ENCODE data around the gene WNT7B.

The WNT7B gene

DNA sequence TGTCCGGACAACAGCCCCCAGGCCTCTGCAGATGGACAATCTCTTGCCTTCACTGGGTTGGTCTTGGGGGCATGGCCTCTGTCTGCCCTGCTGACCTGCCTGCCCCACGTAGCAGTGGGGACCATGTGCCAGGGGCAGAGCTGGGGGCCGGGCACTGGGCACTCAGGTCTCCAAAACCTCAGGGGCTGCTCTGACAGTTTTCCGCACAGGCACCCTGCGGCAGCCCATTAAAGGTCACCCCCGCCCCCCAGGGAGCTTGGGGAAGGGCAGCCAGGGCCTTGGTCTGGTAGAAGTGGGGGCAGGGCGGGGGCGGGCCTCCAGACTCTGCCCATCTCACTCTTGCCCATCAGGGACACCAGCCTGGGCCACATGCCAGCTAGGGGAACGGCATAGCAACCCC is 49.9 kb downstream of the WNT7B start:
- no peak for DNase-seq (ENCODE audit: low read depth)

DNA sequence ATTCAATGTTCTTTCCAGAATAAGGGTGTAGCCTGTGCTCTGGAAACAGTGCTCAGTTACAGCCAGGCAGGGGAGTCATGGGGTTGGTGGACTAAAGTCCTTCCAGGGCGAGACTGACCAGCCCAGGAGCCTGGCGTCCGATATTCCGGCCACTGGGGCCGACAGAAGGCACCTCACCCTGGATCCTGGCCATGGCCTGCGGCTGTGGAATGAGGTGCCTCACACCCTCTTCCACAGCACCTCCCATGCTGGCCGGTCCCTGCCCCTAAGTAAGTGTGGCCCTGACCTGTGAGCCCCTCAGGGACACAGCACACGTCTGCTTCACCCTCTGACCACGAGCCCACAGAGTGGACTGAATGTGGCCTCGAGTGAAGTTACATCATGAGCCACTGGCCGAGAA is 50.5 kb downstream of the WNT7B start:
- DNase-seq (ENCODE audit: low read depth), result no peak

- no peak for DNase-seq (ENCODE audit: low read depth)
Observed at GRCh38 chr22:45925811-45926351, 51.1 kb downstream of the WNT7B start.

GRCh38 chr22:45923835-45924234 is 53.1 kb downstream of the WNT7B start:
- DNase-seq (ENCODE audit: low read depth), result no peak

- DNase-seq (ENCODE audit: low read depth), result no peak
Observed at GRCh38 chr22:45923212-45923611, 53.8 kb downstream of the WNT7B start.

GRCh38 chr22:45922661-45923060 is 54.3 kb downstream of the WNT7B start:
- DNase-seq (ENCODE audit: low read depth), result no peak

- DNase-seq (ENCODE audit: low read depth), result no peak
Observed at GRCh38 chr22:45922256-45922655, 54.7 kb downstream of the WNT7B start.

DNA sequence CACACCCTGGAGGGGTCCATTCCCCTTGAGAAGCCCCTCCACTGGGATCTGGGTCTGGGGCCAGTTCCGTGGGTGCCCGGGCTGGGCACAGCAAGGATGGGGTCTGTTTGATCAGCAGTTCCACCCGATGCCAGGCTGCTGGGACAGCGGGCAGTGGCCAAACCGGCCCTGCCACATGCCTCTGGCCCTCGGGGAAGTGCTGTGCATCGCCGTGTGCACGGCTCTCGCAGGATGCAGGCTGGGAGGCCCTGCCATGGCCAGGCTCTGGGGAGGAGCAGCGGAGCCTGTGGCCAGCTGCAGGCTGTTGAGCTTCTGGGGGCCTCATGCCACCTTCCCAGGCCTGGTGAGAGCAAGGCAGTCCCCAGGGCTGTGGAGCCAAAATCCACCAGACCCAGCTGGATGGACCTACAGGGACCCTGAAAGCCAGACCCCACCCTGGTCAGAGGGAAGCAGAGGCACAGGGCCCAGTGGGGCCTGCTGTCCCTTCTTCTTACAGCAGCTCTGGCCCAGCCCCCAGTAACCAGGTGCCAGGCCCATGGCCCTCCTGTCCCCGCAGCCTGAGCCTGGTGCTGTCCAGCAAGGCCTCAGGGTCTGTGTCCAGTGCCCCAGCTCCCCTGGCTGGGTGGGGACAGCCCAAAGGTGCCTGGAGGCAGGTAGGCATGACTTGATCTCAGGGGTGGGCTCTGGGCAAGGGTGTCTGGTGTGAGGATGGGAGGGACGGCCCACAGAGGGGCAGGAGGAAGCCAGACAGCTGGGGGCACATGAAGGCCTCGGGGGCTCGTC is 57.3 kb downstream of the WNT7B start:
- no peak for DNase-seq (ENCODE audit: low read depth)

DNA sequence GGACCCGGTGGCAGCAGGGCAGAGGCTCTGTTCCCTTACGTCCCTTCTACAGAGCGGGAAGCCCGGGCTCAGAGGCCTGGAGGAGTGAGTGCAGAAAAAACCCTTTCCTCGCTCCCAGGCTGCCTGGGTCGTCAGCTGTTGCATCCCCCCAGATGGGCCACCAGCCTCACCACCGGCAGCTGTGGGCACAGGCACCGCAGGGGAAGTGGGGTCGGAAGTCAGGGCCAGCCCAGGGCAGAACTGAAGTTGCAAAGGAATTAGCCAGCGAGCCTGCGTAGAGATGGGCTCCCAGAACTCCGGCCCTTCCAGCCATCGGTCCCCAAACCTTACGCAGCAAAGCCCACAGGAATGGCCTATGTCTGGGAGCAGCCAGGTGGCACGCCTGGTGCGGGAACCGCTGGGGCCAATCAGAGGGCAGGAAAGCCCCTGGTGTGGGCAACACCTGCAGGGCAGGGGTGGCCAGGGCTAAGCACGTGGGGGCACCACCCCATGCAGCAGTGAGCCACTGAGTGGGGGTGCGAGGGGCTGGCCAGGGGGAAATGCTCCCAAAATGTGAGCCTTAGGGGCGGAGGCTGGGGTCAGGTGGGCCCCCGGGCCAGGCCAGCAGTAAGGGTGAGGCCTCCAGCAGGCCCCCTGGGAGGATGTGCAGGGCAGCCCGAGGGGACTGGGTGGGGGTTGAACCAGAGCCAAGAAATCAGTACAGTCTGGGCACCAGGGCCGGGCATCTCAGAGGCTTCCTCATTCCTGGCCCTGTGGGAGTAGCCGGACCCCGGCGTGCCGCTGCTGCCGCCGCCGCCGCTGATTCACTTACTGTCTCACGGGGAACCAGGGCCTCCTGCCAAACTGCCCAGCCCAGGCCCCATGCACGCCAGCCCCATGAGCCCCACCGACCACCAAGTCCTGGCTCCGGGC is 58.2 kb downstream of the WNT7B start:
- DNase-seq (ENCODE audit: low read depth), result no peak

GRCh38 chr22:45917700-45918458 is 59.1 kb downstream of the WNT7B start:
- no peak for DNase-seq (ENCODE audit: low read depth)

DNA sequence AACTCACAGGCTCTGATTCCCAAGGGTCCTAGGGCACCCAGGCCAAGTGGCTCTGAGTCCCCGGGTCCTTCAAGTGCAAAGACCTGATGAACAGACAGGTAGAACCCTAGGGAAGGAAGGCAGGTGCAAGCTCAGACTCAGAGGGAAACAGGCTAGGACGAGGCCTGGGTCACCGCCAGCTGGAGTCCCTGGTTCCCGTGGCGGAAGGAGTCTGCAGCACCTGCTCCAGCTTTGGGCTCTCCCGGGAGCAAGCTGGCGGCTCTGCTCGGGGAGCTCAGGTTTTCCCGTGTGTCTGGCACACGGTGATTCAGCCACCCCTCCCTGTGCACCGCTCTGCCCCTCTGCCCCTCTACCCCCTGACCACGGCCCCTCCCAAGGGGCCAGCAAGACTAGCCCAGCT is 59.8 kb downstream of the WNT7B start:
- DNase-seq (ENCODE audit: low read depth), result no peak

DNA sequence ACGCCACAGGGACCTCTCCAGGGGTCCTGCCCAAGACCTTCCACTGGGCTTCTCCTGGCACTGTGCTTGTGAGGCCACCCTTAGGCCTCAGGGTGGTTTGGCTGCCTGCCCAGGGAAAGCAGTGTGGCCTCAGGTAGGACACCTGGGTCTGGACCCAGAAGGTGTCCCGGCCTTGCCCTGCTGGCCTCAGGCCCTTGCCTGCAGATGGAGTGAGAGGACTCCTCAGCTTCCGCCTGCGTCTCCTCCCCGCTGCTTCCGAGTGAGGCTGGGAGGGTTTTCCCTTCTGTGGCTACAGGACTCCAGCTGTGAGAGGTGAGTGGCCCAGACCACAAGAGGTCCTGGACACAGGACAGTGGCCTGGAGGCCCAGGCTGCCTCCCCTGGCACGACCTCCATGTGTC is 60.4 kb downstream of the WNT7B start:
- DNase-seq (ENCODE audit: low read depth), result no peak

DNA sequence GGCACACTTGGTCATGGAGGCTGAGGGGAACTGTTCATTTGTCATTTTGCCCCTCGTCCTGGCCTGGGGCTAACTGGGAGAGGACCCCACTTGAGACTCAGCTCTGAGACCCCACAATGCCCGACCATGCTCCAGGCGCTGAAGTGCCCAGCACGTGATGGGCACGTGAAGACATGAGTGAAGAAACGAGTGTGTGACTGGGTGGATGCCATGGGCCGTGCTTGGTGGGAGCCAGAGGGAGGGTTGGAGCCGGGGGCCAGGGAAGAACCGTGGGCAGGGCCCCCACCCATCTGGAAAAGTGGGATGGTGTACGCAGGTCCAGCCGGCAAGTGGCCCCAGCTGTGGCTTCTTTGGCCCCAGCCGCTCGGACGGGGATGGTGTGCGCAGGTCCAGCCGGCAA is 61.1 kb downstream of the WNT7B start:
- no peak for DNase-seq (ENCODE audit: low read depth)

DNA sequence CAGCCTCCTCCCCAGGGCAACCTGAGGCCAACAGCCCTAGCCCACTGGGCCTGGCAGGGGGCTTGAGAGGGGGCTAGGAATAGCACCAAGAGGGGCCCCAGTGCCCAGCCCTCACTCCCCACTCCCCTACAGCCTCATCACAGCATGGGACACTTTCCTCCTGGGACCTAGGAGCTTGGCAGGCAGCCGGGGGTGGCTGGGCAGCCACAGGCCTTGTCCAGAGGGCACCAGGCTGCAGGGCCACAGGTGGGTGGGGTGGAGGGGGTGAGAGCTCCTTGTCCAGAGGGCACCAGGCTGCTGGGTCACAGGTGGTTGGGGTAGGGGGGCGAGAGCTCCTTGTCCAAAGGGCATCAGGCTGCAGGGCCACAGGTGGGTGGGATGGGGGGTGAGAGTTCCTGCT is 61.8 kb downstream of the WNT7B start:
- DNase-seq (ENCODE audit: low read depth), result no peak

DNA sequence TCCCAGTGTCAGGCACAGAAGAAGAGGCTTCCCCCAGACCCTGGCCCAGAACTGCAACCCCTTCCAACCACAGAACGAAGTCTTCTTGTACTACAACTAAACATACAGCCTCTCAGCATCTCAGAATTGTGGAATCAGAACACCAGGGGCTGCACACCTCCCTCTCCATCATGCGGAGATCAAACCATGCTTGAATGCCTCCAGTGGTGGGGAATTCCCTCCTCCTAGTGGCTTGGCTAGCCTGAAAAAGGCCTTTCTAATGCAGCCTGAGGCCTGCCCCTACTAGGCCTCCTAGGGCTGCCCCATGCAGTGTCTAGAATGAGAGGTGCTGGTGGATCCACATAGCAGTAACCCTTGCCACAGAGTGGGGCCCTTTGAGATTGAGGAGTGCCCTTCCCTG is 62.7 kb downstream of the WNT7B start:
- DNase-seq (ENCODE audit: low read depth), result no peak

GRCh38 chr22:45912910-45913309 is 64.1 kb downstream of the WNT7B start:
- DNase-seq (ENCODE audit: low read depth), result no peak

DNA sequence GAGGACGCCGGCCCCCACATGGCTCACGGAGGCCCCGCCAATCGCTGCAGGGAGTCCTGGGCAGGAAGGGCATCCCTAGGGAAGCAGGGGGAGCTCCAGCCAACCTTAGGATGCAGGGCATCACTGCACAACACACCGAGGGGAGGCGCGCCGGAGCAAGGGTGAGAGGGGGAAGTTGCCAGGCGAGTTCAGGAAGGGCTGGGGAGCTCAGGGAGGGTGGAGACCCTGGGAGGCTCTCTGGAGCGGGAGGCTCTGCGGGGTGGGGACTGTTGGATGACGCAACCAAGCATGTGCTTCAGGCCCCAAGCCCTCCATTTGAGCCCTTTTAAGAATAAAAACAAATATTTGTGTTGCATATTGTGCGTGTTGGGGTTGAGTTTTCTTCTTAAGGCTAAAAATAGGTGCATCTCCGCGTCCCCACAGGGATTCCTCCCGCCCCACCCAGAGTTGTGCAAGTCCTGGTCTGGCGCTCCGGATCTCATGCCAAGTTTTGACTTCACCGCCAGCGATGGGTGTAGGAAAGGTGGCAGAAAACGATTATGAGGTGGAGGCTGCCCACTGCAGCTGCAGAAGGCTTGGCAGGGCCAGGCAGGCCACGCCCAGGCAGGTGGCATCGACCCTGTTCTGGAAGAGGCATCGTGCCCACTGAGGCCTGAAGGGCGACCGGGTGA is 65.2 kb downstream of the WNT7B start:
- no peak for DNase-seq (ENCODE audit: low read depth)

- DNase-seq (ENCODE audit: low read depth), result no peak
Observed at GRCh38 chr22:45910928-45911467, 66.0 kb downstream of the WNT7B start.

GRCh38 chr22:45908961-45909360 is 68.0 kb downstream of the WNT7B start:
- DNase-seq (ENCODE audit: low read depth), result no peak

DNA sequence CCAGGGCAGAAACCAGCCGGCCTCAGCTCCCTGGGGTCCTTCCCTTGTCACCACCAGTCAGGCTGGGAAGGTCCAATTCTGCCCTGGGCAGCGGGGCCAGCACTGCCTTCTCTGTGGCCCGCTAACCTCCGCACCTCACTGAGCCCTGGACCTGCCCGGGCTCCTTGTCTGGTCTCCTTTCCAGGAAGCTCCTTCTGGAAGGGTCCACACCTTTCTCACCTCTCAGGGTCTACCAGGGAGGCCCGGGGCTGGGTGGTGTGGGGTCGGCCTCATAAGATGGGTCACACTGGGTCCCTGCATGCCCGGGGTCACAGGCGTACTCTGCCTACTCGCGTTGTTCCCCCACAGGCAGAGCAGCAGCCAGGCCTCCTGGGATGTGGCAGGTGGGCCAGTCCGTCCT is 69.0 kb downstream of the WNT7B start:
- DNase-seq (ENCODE audit: low read depth), result no peak

DNA sequence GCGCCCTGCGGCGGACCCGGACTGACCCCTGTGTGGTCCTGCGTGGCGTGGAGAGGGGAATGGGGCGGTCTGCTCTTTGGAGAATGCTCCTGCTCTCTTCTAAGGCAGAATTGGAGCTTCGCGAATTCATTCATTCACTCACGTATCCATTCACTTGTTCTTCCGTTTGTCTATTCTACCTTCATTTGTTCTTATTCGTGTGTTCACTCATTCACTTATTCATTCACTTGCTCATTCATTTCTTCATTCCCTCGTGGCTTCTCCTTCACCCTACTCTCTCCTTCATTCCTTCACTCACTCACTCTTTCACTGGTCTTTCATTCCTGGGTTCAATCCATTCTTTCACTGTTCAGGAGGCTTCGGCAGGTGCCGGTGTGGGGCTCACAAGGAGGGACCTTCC is 69.6 kb downstream of the WNT7B start:
- no peak for DNase-seq (ENCODE audit: low read depth)

Measured in stimulated activated CD8-positive, alpha-beta memory T cell treated with anti-CD3 and anti-CD28 coated beads, Interleukin-12 subunit alpha, Interleukin-12 subunit beta, amount 100 ng/mL, for 1 hour (primary cell).